K562 (cell line): ENCODE results near the gene PALS1. TPM values are rescaled to one million over a fixed set of nuclear protein-coding genes. Genes with fewer than 3 reads are reported as not detected.

Experiments used
- ATAC-seq: fragments of 200-7000 bp; cut with Tn5 transposase; 3 replicates; pipeline ENCODE4 v1.9.1; 2020; ENCODE audit warnings: moderate library complexity
- BruUV-seq: library from RNA; stranded (reverse); fragments of 400-500 nt; replicated peaks from 2 replicates; lab custom pipeline; 2021; lab: Mats Ljungman, UMichigan
- CTCF ChIA-PET: fragments of 300-600 bp; formaldehyde crosslinking; extraction: SDS; loops from one replicate; lab custom pipeline; 2021; ENCODE audit warnings: low intra/inter-chr PET ratio; lab: Yijun Ruan, JAX
- POLR2A ChIA-PET: fragments of 300-600, 350-650 bp; sonication (Branson Sonifier 250); formaldehyde crosslinking; extraction: SDS; loops from one replicate; lab custom pipeline; 2021; ENCODE audit warnings: antibody characterized with exemption, inconsistent platforms; lab: Yijun Ruan, JAX
- DNase-seq, 4 experiments: peaks; one replicate each; pipeline versions ENCODE4 v3.0.0 to v3.0.0-alpha.2; 2011 to 2018; ENCODE audit warnings: low spot score in 3 of 4, mixed read lengths in 3 of 4; ENCODE audit errors: extremely low read depth in 1 of 4
- FAIRE-seq: peaks from 2 replicates; lab custom pipeline; 2011; peaks lifted over from hg19 to GRCh38; lab: Jason Lieb, UNC
- H2AFZ ChIP-seq: 2 replicates; pipeline ENCODE4 v1.6.0; 2011; ENCODE audit warnings: low read depth, low read length, control low read depth, inconsistent platforms
- H3K27ac ChIP-seq: fragments of 200-600 bp; 3 replicates; pipeline ENCODE4 v1.8.0; 2011; ENCODE audit warnings: low read depth, mild to moderate bottlenecking, control low read depth, inconsistent platforms, low read length, moderate library complexity, mixed read lengths; ENCODE audit errors: extremely low read depth
- H3K27me3 ChIP-seq, 2 experiments: fragments of 300-600 bp in 1 of 2; 2 replicates in 1 of 2; 3 replicates in 1 of 2; pipeline versions ENCODE4 v1.6.0 to v1.8.0; 2011; ENCODE audit warnings: inconsistent platforms in 2 of 2, low read length in 2 of 2, mild to moderate bottlenecking in 1 of 2, mixed read lengths in 1 of 2, moderate library complexity in 1 of 2; ENCODE audit not compliant: control insufficient read depth in 2 of 2, insufficient read depth in 2 of 2
- H3K36me3 ChIP-seq: fragments of 300-600 bp; 3 replicates; pipeline ENCODE4 v1.8.0; 2011; ENCODE audit warnings: mild to moderate bottlenecking, low read length, inconsistent platforms; ENCODE audit not compliant: control insufficient read depth, insufficient read depth
- H3K4me1 ChIP-seq, 2 experiments: fragments of 200-600 bp in 1 of 2; replicated peaks in 1 of 2; 2 replicates in 1 of 2; 3 replicates in 1 of 2; pipeline versions ENCODE4 v1.5.1 to v1.8.0; 2011; ENCODE audit warnings: inconsistent platforms in 2 of 2, low read length in 2 of 2, mild to moderate bottlenecking in 1 of 2, mixed read lengths in 1 of 2, moderate library complexity in 1 of 2; ENCODE audit not compliant: control insufficient read depth in 2 of 2, insufficient read depth in 2 of 2
- H3K4me2 ChIP-seq: 2 replicates; pipeline ENCODE4 v1.6.1; 2011; ENCODE audit warnings: low read length, control low read depth, inconsistent platforms, mixed read lengths; ENCODE audit not compliant: insufficient read depth
- H3K4me3 ChIP-seq: fragments of 200-600 bp; sonication (generic), shearing (Covaris generic); 2 replicates; pipeline ENCODE4 v1.5.1; 2016; ENCODE audit warnings: control low read depth, inconsistent platforms
- H3K79me2 ChIP-seq: fragments of 200-600 bp; 3 replicates; pipeline ENCODE4 v1.8.0; 2011; ENCODE audit warnings: low read length, inconsistent platforms; ENCODE audit not compliant: control insufficient read depth, insufficient read depth
- H3K9ac ChIP-seq, 2 experiments: 2 replicates each; pipeline versions ENCODE4 v1.6.0 to v1.6.1; 2011; ENCODE audit warnings: low read depth in 2 of 2, low read length in 2 of 2, control low read depth in 1 of 2, inconsistent platforms in 1 of 2, mild to moderate bottlenecking in 1 of 2, mixed read lengths in 1 of 2; ENCODE audit not compliant: insufficient read depth in 1 of 2
- H3K9me1 ChIP-seq: one replicate; pipeline ENCODE4 v1.6.0; 2011; ENCODE audit warnings: inconsistent platforms, mild to moderate bottlenecking, low read length, moderate library complexity; ENCODE audit not compliant: control insufficient read depth, insufficient read depth
- H3K9me3 ChIP-seq: replicated peaks from 2 replicates; pipeline ENCODE4 v1.5.1; 2011; ENCODE audit warnings: low read depth, low read length, inconsistent platforms; ENCODE audit not compliant: control insufficient read depth, insufficient read depth
- H4K20me1 ChIP-seq: replicated peaks from 2 replicates; pipeline ENCODE4 v1.6.1; 2011; ENCODE audit warnings: low read length, inconsistent platforms, mixed read lengths; ENCODE audit not compliant: control insufficient read depth, insufficient read depth
- BACH1 ChIP-seq: fragments of 200-800 bp; sonication (Bioruptor generic); IDR thresholded peaks from 2 replicates; pipeline ENCODE4 v1.6.1; 2016; ENCODE audit warnings: missing genetic modification characterization, missing compliant biosample characterization
- BRCA1 ChIP-seq, 2 experiments: fragments of 450-650 bp in 1 of 2; sonication (generic) in 1 of 2; formaldehyde crosslinking in 1 of 2; IDR thresholded peaks; 2 replicates each; pipeline versions ENCODE4 v1.5.0 to v1.6.1; 2017 to 2020; ENCODE audit warnings: mild to moderate bottlenecking in 1 of 2, missing genetic modification reagents in 1 of 2
- E2F8 ChIP-seq: fragments of 450-650 bp; IDR thresholded peaks from 2 replicates; pipeline ENCODE4 v1.7.1; 2018; ENCODE audit warnings: mild to moderate bottlenecking, low read depth; ENCODE audit not compliant: partially characterized antibody
- LARP7 ChIP-seq: fragments of 450-650 bp; IDR thresholded peaks from 2 replicates; pipeline ENCODE4 v1.6.1; 2016
- MAFF ChIP-seq: IDR thresholded peaks from 2 replicates; pipeline ENCODE4 v1.6.1; 2012; ENCODE audit warnings: low read length, improper control_type of control experiment
- MEF2A ChIP-seq: IDR thresholded peaks from 2 replicates; pipeline ENCODE4 v1.6.1; 2011; ENCODE audit warnings: low read depth, mild to moderate bottlenecking, low read length, moderate library complexity; ENCODE audit not compliant: control insufficient read depth
- SOX6 ChIP-seq: fragments of 450-650 bp; IDR thresholded peaks from 2 replicates; pipeline ENCODE4 v1.6.1; 2014; ENCODE audit warnings: mild to moderate bottlenecking
- TCFL5 ChIP-seq: fragments of 250-450 bp; sonication (Bioruptor Pico); conservative IDR thresholded peaks from 2 replicates; pipeline ENCODE4 v1.6.1; 2021; ENCODE audit warnings: mild to moderate bottlenecking, moderate library complexity, matching md5 sums
- ZNF212 ChIP-seq: fragments of 450-650 bp; formaldehyde crosslinking; IDR thresholded peaks from 2 replicates; pipeline ENCODE4 v1.4.0; 2020; ENCODE audit warnings: mild to moderate bottlenecking
- ZNF707 ChIP-seq: fragments of 250-450 bp; sonication (Bioruptor Pico); conservative IDR thresholded peaks from 2 replicates; pipeline ENCODE4 v1.8.0; 2022; ENCODE audit warnings: inconsistent platforms, mild to moderate bottlenecking, moderate library complexity
- WGBS: fragments of 100-300 bp; shearing (Covaris generic); methylation state at CpG from one replicate; pipeline ENCODE4 v1.1.6; 2016; ENCODE audit warnings: low coverage, mixed read lengths; ENCODE audit not compliant: insufficient coverage; ENCODE audit errors: missing lambda C conversion rate; 5-methylcytosine and 5-hydroxymethylcytosine counted together
- in situ Hi-C: fragments of 300-500 bp; cut with MboI; formaldehyde crosslinking; loops from 4 replicates; pipeline ENCODE4 v1.15.0; 2018; ENCODE audit warnings: inconsistent platforms, mixed read lengths
- intact Hi-C: fragments of 100-400 bp; cut with micrococcal nuclease; formaldehyde crosslinking; loops from 2 replicates; pipeline ENCODE4 v1.14.2; 2022
- polyA plus RNA-seq, 8 experiments: library from polyadenylated mRNA; depleted of rRNA in 4 of 8; stranded (reverse) in 5 of 8; unstranded in 3 of 8; fragments of >200 nt; fragmentation: Nextera tagmentation in 2 of 8; fragmentation: Illumina TruSeq in 1 of 8; extraction: Ambion mirVana in 2 of 8; extraction: Trizol in 1 of 8; gene quantifications; 2 replicates each; pipeline versions ENCODE4 v1.2.1 to v1.2.3, GENCODE V29; 2011 to 2014; ENCODE audit warnings: inconsistent platforms in 1 of 8, missing spikeins in 1 of 8
- total RNA-seq, 7 experiments: library from RNA; depleted of rRNA in 6 of 7; stranded (reverse); fragments of >200 nt in 6 of 7; fragmentation: Illumina TruSeq in 2 of 7; extraction: Trizol in 2 of 7; gene quantifications; 2 replicates each; pipeline versions ENCODE4 v1.2.1 to v1.2.3, GENCODE V29; 2011 to 2021; ENCODE audit warnings: low replicate concordance in 1 of 7

The PALS1 gene
- total and polyA plus RNA-seq, 9 of the 15 experiments (the other 6 are each of a cell fraction or from before 2014, with no cell fraction given), result 4.1 to 9.9 (median 7.2) TPM

- TF ChIP-seq SOX6 (no peak), MEF2A (no peak), LARP7 (no peak), ZNF707 (CRISPR knock-in tag) (no peak), TCFL5 (CRISPR knock-in tag) (no peak), BRCA1 (IDR thresholded peaks at IDR 0.05) (no peak), BRCA1 (CRISPR knock-in tag; IDR thresholded peaks at IDR 0.05) (no peak), E2F8 (no peak), MAFF (no peak)
Observed at GRCh38 chr14:67232066-67232465, 9.2 kb upstream of the PALS1 start (continued).

- in situ Hi-C loops (no loop called here), intact Hi-C loops (no loop called here)
- no peaks in the 10 kb centered on the region for H3K27me3 ChIP-seq
- no peaks in the 10 kb centered on the region for H3K4me1 ChIP-seq
- no peak for FAIRE-seq
- no peaks in the 10 kb centered on the region for H3K9me3 ChIP-seq
- POLR2A ChIA-PET, result interaction anchor here (0.7 to 1.1 kb wide), 3 partner anchors 8 to 14 kb away, joined by 3 to 4 read pairs (median 3); partner anchors contain the start of gene PALS1
- H3K4me3 ChIP-seq, result no peak overlapping the region
- no peak overlapping the region for H3K9ac ChIP-seq
- no peaks in the 10 kb centered on the region for H3K79me2 ChIP-seq
- TF ChIP-seq BACH1 (tag), result no peak
- no peak for TF ChIP-seq ZNF212 (CRISPR knock-in tag)
- H2AFZ ChIP-seq, result no peak overlapping the region
- WGBS, result 4% methylated on average over 2 of the region's 2 CpGs
- H4K20me1 ChIP-seq, result no peaks in the 10 kb centered on the region
- H3K27ac ChIP-seq, result no peak overlapping the region
- no TSS peak for BruUV-seq
- CTCF ChIA-PET, result no interaction called here
- H3K4me2 ChIP-seq, result no peak overlapping the region
- ATAC-seq, result no peak
- no peaks in the 10 kb centered on the region for H3K36me3 ChIP-seq
- DNase-seq, result no peak
- H3K9me1 ChIP-seq, result no peaks in the 10 kb centered on the region
Observed at GRCh38 chr14:67232621-67233020, 8.6 kb upstream of the PALS1 start.
